Medulla oblongata (tissue), 1 donor: ENCODE data around the gene RIMBP2.

Experiments used
- DNase-seq: peaks from one replicate; pipeline ENCODE4 v3.0.0-alpha.2; 2015; ENCODE audit errors: extremely low spot score

RIMBP2 gene

DNA sequence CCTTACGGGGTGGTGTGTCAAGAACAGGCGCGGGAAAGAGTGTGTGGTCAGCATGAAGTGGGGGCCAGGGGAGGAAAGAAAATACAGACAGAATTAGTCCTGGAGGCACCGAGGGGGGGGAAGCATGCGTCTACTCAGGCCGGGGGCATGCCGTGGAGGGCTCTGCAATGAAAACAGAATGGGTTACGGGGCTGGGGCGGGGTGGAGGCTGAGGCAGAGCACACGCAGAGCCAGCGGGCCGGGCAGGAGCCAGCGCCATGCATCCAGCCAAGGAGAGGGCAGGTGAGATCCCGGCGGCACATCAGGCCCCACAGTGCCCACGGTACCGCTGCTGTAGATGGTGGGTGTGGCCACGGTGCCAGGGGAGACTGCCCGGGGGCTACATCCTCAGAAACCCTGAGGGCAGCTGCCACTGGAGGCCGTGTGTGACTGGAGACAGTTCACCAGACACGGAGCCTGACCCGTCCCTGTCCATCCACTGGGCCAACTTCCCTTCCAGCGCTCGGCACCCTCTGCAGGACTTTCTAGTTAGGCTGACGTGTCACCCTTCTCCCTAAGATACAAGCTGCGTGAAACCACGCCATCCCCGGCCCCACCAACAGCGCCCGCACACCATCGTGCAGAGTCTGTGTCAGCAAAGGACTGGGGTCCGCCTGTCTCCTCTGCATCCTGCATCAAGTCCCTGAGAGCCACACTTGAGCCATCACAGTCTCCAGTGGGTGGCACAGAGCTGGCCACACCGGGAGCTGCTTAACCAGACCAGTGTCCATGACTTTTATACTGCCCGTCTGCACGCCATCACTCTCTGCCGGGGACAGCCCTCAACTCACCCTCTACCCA is 291.0 kb downstream of the RIMBP2 start:
- DNase-seq, result no peak

- DNase-seq, result no peak
Measured at GRCh38 chr12:130423991-130424857, 291.9 kb downstream of the RIMBP2 start.

DNA sequence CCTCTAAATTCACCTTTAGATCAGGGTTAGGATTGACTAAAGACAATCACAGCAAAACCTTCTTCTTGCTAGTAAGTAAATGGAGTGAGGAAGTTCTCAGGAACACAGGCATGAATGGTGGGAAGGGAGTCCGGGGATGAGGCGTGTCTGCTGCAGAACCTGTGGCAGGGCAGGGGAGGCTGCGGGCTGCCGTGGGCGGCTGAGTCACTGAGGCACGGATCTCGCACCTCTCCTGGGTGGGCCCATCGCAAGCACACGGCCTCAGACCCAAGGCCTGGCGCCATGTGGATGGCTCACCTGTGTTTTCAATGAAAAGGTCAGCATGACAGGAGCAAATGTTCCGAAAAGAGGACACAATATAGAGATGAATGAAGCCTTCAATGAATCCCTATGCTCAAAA is 293.0 kb downstream of the RIMBP2 start:
- DNase-seq, result no peak

- DNase-seq, result no peak
Measured at GRCh38 chr12:130422676-130423075, 293.4 kb downstream of the RIMBP2 start.

DNA sequence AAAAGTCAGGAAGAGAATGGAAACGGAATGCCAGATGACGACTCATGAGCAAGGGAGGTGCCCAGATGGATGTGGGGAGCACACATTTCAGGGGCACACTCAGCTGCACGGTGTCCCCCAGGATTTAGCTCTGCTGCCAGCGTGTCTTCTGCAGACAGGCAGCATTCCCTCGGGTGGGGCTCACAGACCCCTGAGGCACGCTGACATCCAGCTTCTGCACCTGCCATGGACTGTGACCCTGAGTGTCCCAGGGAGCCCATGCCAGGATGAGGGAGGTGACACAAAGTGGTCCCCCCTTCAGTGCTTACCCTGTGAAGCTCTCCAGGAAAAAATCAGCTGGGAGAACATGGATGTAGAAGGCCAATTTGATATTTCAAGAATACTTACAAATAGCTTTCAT is 294.2 kb downstream of the RIMBP2 start:
- no peak for DNase-seq

- DNase-seq, result no peak
Measured at GRCh38 chr12:130420071-130420470, 296.0 kb downstream of the RIMBP2 start.

DNA sequence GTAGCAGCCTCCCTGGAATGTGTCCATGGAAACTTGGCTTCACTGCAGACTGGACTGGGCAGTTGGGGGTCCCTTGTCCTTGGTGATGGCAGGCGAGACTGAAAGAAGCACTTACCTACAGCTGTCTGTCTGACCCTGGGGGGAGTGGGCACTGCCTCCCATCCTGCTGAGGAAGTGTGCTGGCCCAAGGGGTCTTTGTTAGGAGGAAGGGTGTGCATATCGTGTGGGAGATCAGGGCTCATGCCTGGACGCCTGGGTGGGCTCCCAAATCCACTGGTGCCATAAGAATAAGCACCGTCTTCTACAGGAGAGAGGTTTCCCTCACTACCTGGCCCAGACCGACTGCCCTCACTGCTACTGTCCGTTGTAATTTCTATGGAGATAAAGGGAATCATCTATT is 297.0 kb downstream of the RIMBP2 start:
- DNase-seq, result no peak

- no peak for DNase-seq
Measured at GRCh38 chr12:130418251-130418650, 297.8 kb downstream of the RIMBP2 start.

- DNase-seq, result no peak
Measured at GRCh38 chr12:130414381-130414780, 301.7 kb downstream of the RIMBP2 start.

DNA sequence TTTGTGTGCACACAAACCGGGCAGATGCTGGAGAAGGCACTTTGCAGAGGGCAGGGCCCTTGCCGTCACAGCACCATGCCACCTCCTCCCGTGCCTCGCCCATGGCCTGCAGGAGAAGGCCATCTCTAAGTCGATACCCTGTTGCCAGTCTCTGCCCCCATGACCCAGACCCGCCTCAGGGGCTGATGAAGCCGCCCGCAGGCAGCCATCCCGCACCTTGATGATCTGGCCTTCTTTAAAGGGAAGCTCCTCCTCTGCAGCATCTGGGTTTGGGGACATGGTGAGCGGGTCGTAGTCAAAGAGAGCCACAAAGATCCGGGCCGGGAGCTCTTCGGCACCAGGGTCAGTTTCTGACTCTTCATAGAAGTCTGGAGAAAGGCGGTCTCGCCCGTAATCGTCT is 302.2 kb downstream of the RIMBP2 start:
- no peak for DNase-seq

DNA sequence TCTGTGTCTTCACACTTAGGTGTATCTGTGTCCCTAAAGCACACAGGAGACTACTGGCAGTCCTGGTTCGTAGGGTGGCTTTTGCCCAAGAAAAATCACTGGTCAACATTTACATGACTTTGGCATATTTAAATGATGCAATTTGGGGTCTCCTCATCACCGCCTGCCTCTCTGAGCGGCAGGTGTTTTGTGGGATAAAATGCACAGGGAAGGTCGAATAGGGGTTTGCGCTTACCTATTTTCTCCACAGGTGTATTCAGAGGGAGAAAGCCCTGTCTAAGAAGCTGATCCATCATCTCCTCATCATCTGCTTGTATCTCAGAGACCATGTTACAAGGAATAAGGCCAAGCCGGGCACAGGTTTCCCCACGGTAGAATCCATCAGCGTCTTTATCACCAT is 303.7 kb downstream of the RIMBP2 start:
- DNase-seq, result no peak

- DNase-seq, result no peak
Measured at GRCh38 chr12:130405332-130405731, 310.8 kb downstream of the RIMBP2 start.

DNA sequence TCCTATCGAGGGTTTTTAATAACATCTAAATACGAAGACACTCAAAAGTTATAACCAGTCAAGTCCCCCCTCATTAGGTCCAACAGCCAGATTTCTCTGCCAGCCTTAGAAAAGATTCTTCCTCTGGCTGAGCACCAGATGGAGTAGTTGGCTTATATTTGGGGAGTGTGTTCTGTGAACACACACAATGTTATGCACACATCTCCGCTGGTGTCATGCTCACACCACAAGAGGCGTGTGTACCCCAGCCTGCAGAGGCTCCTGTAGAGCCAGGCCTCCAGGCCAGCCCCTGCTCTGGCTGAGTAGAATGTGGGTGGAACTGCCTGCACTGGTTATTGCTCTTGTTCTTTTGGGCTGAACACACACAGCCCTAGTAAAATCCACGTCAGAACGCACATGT is 314.4 kb downstream of the RIMBP2 start:
- DNase-seq, result peak; percentile 62

- DNase-seq, result no peak
Measured at GRCh38 chr12:130398100-130398848, 317.8 kb downstream of the RIMBP2 start.

DNA sequence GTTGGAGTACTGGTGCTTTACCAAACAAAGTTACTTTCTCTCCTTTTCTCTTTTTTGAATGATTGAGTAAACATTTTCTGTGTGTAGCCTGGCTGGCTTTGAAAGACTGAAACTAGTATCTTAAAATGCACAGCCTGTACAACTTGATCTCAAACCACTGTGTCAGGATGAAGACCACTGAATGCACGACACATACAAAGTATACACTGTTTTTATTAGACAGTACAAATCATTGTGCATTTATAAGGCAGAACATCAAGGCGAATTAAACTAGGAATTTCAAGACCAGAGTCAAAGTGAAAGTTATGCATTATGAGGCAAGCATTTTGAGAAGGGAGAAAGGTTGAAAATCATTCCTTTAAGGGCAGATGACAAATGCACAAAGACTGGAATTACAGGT is 319.4 kb downstream of the RIMBP2 start:
- peak; percentile 21 for DNase-seq

GRCh38 chr12:130394906-130395305 is 321.2 kb downstream of the RIMBP2 start:
- DNase-seq, result no peak

GRCh38 chr12:130391186-130391585 is 324.9 kb downstream of the RIMBP2 start:
- DNase-seq, result no peak

- DNase-seq, result no peak
Measured at GRCh38 chr12:130385193-130385592, 330.9 kb downstream of the RIMBP2 start.

- DNase-seq, result no peak
Measured at GRCh38 chr12:130384234-130384633, 331.9 kb downstream of the RIMBP2 start.

GRCh38 chr12:130382818-130383217 is 333.3 kb downstream of the RIMBP2 start:
- DNase-seq, result no peak

DNA sequence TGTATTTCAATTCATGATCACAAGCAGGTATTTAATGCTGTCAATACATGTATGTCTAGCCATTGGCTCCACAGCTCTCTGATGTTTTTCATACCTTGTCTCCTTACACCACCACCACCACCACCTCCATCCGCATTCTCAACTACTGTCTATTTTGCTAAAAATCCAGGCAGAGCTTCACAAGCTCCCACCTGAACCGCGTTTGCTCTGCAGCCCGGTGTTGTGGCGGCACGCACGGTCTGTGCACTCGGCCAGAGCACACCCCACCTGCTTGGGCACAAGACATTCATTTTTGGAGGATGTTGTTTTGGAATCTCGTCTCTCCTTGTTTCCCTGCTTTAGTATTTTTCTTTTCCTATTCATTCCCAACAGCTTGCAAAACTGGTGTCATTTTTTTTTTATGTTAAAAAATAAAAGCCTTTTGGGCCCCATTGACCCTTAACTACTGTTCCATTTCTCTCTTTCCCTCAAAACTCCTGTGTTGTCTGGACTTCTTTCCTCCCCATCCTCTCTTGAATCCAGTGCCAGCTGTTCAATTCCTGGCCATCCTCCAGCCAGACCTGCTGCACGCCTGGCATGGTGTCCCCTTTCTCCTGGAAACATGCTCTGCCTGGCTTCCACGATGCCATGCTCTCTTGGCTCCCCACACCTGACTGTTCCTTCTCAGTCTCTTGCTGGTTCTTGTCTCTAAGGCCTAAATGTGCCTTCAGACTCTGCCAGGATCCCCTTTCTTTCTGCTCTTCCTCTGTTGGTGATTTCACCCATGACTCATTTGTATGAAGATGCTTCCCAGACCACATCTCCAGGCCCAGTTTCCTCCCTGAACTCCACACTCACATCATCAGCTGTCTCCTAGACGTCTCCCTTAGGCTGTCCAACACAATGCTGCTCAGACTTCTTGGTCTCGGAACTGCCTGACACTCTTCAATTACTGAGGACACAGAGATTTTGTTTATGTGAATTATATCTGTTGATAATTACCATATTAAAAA is 340.5 kb downstream of the RIMBP2 start:
- no peak for DNase-seq
